RWPE2 (cell line): ENCODE results near the gene ZNF138.

Experiments
- ATAC-seq: fragments of 200-7000 bp; cut with Tn5 transposase; 3 replicates; pipeline ENCODE4 v1.9.1; 2021; ENCODE audit warnings: low read depth
- DNase-seq: peaks from one replicate; pipeline ENCODE4 v3.0.0-alpha.2; 2020; ENCODE audit warnings: low spot score
- H3K27ac ChIP-seq: fragments of 450-650 bp; 2 replicates; pipeline ENCODE4 v1.5.1; 2017; ENCODE audit warnings: mild to moderate bottlenecking; ENCODE audit not compliant: poor library complexity, severe bottlenecking
- H3K27me3 ChIP-seq: fragments of 250-450 bp; sonication (Bioruptor Pico); 2 replicates; pipeline ENCODE4 v1.5.1; 2021; ENCODE audit warnings: mild to moderate bottlenecking, moderate library complexity; ENCODE audit not compliant: insufficient read depth, poor library complexity, severe bottlenecking
- H3K36me3 ChIP-seq: fragments of 250-450 bp; sonication (Bioruptor Pico); 2 replicates; pipeline ENCODE4 v1.5.1; 2020; ENCODE audit warnings: low read depth, mild to moderate bottlenecking, moderate library complexity
- H3K4me1 ChIP-seq: fragments of 250-450 bp; sonication (Bioruptor Pico); 2 replicates; pipeline ENCODE4 v1.5.1; 2021; ENCODE audit warnings: mild to moderate bottlenecking, moderate library complexity; ENCODE audit not compliant: insufficient read depth, poor library complexity, severe bottlenecking
- H3K4me3 ChIP-seq: fragments of 250-450 bp; sonication (Bioruptor Pico); 2 replicates; pipeline ENCODE4 v1.5.1; 2021; ENCODE audit warnings: mild to moderate bottlenecking, moderate library complexity; ENCODE audit not compliant: severe bottlenecking
- H3K9me3 ChIP-seq: fragments of 250-450 bp; sonication (Bioruptor Pico); 2 replicates; pipeline ENCODE4 v1.5.1; 2021; ENCODE audit warnings: mild to moderate bottlenecking, moderate library complexity; ENCODE audit not compliant: severe bottlenecking
- CTCF ChIP-seq: fragments of 450-650 bp; IDR thresholded peaks from one replicate; pipeline ENCODE4 v1.5.1; 2017; ENCODE audit warnings: mild to moderate bottlenecking, moderate library complexity; ENCODE audit not compliant: poor library complexity, severe bottlenecking

ZNF138 gene

GRCh38 chr7:64794171-64794844, at the start of gene ZNF138:
TSS of gene ZNF138 (plus strand) at chr7:64794428. CDS start at chr7:64794569, 141 bp downstream.
- Histone ChIP-seq H3K27me3 (no peaks in the 10 kb centered on the region), H3K4me1 (peaks cover 12% of the 10 kb centered on the region), H3K36me3 (peaks cover 21% of the 10 kb centered on the region), H3K9me3 (no peaks in the 10 kb centered on the region), H3K4me3 (peak within 1 kb of the TSS; percentile 74), H3K27ac (peak within 1 kb of the TSS; percentile 45)
- ATAC-seq, result peak; percentile 100
- TF ChIP-seq CTCF, result no peak
- peak; percentile 95 for DNase-seq

- no peak overlapping the region for H3K27ac ChIP-seq
- H3K4me1 ChIP-seq, result no peaks in the 10 kb centered on the region
- DNase-seq, result no peak
- H3K27me3 ChIP-seq, result no peaks in the 10 kb centered on the region
- H3K36me3 ChIP-seq, result no peaks in the 10 kb centered on the region
- ATAC-seq, result no peak
- no peak overlapping the region for H3K4me3 ChIP-seq
- TF ChIP-seq CTCF, result no peak
- H3K9me3 ChIP-seq, result peaks cover under 1% of the 10 kb centered on the region
Measured at GRCh38 chr7:64744680-64745079, 49.5 kb upstream of the ZNF138 start.

GRCh38 chr7:64747802-64748201, 46.4 kb upstream of the ZNF138 start:
- TF ChIP-seq CTCF, result no peak
- no peak for ATAC-seq
- Histone ChIP-seq H3K36me3 (no peaks in the 10 kb centered on the region), H3K4me3 (no peak overlapping the region), H3K27ac (no peak overlapping the region), H3K9me3 (no peaks in the 10 kb centered on the region), H3K27me3 (no peaks in the 10 kb centered on the region), H3K4me1 (no peaks in the 10 kb centered on the region)
- no peak for DNase-seq

- no peak for ATAC-seq
- H3K27me3 ChIP-seq, result no peaks in the 10 kb centered on the region
- no peak for TF ChIP-seq CTCF
Measured at GRCh38 chr7:64753032-64753431, 41.2 kb upstream of the ZNF138 start.

GRCh38 chr7:64755865-64756264, 38.4 kb upstream of the ZNF138 start:
- no peak for TF ChIP-seq CTCF
- Histone ChIP-seq H3K4me1 (no peaks in the 10 kb centered on the region), H3K27ac (no peak overlapping the region), H3K36me3 (no peaks in the 10 kb centered on the region), H3K9me3 (no peaks in the 10 kb centered on the region), H3K27me3 (no peaks in the 10 kb centered on the region), H3K4me3 (no peak overlapping the region)
- DNase-seq (no peak), ATAC-seq (no peak)

More at GRCh38 chr7:64753032-64753431, 41.2 kb upstream of the ZNF138 start:
- Histone ChIP-seq H3K4me1 (no peaks in the 10 kb centered on the region), H3K4me3 (no peak overlapping the region), H3K9me3 (no peaks in the 10 kb centered on the region), H3K36me3 (no peaks in the 10 kb centered on the region), H3K27ac (no peak overlapping the region)
- DNase-seq, result no peak
